NCI-H2171 (cell line): ENCODE results near the gene CNNM2.
A peak's percentile ranks its signal among the peaks of the same experiment; 100 is the strongest.
"Not testable (repeated sequence)": the region's sequence is repeated elsewhere in the genome, so short reads cannot be mapped to it uniquely, and the experiment has no call there.

ENCODE experiments used
- DNase-seq: peaks from one replicate; lab custom pipeline; 2025; lab: John Stamatoyannopoulos, UW

Gene CNNM2

DNA sequence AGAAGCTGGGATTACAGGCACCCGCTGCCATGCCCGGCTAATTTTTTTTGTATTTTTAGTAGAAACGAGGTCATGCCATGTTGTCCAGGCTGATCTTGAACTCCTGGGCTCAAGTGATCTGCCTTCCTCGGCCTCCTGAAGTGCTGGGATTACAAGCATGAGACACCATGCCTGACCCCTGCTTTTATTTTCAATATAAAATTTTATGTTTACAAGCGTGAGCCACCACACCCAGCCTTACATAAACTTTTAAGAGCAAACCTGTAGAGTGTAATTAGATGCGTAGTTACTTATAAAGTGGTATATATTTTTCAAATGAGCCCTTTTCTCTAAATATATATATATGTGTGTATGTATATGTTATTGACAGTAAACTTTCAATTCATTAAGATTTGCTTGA, 8.7 kb downstream of the CNNM2 start:
- no peak for DNase-seq

DNA sequence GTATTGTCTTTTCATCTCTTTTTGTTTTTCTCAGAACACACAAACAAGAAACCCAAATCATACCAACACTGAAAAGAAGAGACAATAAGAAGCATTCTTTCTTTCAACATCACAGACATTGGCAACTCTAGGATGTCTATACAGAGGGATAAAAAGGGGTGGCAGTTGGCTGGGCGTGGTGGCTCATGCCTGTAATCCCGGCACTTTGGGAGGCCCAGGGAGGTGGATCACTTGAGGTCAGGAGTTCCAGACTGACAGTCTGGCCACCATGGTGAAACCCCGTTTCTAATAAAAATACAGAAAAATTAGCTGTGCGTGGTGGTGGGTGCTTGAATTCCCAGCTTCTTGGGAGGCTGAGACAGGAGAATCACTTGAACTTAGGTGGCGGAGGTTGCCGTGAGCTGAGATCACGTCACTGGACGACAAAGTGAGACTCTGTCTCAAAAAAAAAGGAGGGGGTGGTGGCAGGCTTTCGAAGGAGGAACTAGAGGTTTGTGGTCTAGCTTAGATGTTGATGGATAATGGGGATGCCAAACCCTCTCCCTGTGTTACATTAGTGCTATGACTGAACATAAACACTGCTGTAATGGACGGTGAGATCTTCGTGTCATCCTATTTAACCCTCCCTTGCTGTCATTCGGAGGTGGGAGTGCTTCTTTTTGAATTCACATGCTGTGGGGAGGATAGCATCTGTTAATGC, 9.4 kb downstream of the CNNM2 start:
- no peak for DNase-seq

DNA sequence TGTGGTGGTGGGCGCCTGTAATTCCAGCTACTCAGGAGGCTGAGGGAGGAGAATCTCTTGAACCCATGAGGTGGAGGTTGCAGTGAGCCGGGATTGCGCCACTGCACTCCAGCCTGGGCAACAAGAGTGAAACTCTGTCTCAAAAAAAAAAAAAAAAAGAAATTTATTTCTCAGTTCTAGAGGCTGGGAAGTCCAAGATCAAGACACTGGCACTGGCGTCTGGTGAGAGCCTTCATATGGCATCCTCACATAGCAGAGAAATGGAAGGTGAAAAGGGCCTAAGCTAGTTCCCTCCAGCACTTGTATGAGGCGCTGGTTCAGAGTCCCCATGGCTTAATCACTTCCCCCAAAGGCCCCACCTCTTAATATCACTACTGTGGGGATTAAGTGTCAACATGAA, 10.3 kb downstream of the CNNM2 start:
- DNase-seq, result not testable (repeated sequence)

DNA sequence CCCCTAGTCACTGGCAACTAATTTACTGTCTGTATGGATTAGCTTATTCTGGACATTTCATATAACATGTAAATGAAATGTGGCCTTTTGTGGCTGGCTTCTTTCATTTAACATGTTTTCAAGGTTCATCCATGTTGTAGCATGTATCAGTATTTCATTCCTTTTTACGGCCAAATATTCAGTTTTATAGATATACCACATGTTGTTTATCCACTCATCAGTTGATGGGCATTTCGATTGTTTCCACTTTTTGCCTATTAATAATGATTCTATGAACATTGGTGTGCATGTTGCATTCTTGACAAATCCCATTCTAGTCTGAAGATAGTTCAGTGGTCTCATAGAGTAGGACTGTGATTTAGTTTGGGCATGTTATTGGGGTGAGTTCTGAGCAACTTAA, 12.6 kb downstream of the CNNM2 start:
- no peak for DNase-seq

DNA sequence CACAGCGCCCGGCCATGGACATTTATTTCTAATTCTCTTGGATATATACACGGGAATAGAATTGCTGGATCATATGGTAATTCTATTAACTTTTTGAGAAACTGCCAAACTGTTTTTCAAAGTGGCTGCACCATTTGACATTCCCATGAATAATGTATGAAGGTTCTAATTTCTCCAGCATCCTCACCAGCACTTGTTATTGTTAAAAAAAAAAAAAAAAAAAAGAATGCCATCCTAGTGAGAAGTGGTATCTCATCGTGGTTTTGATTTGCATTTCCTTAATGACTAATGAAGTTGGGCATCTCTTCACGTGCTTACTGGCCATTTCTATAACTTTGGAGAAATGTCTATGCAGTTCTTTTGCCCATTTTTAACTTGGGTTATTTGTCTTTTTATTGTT, 13.5 kb downstream of the CNNM2 start:
- DNase-seq, result no peak

DNA sequence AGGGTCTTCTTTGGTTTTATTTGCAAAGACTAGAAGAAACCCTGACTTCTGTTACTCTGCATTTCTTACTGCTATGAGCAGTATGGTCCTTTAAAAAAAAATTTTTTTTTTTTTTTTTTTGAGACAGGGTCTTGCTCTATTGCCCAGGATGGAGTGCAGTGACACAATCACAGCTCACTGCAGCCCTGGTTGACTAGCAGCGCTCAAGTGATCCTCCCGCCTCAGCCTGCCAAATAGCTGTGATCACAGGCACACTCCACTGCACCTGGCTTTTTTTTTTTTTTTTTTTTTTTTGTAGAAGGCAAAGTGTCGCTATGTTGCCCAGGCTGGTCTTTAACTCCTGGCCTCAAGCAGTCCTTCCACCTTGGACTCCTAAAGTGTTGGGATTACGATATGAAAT, 17.4 kb downstream of the CNNM2 start:
- peak; percentile 49 for DNase-seq

DNA sequence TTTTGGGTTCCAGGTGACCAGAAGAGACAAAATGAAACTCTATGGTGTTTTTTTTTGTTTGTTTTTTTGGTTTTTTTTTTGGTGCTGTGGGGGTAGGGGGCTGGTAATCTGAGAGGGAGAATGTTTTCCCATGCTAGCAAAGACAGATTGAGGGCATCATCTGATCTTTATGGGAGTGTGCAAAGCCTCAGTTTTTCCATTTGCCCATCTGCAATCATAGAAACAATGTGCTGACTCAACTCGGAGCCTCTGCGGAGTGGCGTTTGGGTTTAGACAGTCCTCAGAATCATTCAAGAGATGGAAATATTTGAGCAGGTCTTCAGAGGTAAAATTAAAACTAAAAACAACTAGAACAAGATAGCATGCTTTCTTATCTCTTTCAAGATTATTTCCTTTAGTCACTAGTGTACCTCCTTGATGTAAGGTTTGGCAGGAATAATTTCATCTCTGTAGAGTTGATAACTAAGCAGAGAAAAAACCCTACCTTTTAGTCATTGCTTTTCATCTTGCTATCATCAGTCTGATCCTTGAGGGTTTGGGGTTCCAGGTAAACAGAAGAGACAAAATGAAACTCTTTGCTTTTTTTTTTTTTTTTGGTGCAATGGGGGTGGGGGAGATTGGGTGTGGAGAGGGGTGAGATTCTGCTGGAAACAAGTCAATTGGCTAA, 18.0 kb downstream of the CNNM2 start:
- DNase-seq, result peak; percentile 25

DNA sequence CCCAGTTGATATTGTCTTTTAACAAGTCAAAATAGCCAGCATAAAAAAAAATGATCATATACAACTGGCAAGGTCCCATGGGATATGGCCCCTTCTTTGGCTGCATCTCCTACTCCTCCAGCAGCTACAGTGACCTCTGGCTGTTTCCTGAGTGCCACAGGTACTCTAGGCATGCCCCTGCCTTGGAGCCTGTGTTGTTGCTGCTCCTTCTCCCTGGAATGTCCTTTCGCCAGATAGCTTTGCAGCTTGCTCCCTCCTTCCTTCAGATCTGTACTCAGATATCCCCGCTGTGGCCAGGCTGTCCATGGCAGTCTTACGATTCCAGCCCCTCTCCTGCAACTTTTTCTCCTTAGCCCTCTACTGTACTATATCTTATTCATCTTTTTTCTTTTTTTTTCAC, 23.3 kb downstream of the CNNM2 start:
- DNase-seq, result no peak

DNA sequence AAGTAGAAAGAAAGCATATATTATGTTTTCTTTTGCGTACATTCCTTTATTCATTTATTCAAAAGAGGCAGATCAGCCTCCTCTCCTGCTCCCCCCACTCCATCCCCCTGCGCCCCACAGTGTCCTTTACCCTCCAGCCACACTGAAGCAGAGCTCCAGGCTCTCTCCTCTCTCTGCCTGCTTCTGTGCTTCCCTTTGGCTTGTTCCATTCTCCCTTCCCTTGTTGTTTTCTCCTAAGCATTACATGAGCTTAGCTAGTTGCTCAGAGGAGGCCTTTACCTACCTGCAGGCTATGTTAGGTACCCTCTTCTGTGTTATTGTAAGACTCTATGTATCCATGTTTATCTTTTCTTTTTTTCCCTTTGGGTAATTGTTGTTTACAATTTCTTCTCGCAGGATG, 27.4 kb downstream of the CNNM2 start:
- no peak for DNase-seq

DNA sequence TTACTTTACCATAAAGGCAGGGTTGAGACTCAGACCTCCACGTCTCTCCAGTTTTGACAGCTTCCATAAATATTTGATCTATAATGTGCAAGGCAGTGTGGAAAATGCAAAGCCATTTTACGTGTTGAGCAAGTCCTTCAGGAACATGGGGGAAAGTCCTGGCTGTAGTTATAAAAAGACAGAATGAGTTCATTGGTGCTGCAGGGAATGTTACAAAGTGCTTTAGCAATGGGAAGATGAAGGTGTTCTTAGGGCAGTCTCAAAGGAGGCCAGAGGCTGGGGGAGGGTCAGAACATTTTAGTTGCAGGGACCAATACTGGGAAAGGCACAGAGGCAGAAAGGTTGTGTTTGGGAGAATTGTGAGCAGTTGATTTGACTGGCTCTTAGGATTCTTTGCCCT, 27.9 kb downstream of the CNNM2 start:
- DNase-seq, result no peak

DNA sequence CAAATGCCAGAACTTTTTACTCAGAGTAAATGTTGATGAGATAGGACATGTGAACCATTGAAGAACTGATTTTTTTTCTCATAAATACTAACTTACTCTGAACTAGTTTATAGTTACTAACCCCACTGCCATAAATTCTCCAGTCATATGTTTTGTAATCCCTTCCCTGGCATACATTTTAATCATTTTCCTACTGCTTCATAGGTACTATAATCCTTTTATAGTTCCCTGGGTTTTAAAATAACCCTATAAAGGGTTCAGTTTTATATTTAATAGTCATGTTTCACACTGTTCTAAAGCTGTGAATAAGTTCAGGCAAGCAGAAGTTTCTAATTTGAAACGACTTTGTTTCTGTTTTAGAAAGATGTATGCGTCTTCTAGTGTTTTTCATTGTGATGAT, 28.9 kb downstream of the CNNM2 start:
- DNase-seq, result no peak

DNA sequence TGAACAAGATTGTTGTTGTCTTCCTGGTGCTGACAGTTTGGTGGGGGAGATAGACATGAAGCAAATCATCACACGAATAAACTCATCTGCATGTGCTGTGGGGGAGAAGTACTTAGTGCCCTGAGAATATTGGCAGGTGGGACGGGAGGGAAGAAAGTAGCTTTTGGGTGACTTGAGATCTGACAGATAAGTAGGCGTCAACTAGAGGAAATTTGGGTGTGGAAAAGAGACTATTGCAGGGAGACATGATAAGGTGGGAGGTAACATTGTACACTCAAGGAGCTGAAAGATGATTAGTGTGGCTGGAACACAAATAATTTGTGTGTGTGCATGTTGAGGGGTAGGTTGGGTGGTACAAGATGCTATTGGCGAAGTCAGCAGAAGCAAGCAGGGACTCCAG, 30.1 kb downstream of the CNNM2 start:
- no peak for DNase-seq

DNA sequence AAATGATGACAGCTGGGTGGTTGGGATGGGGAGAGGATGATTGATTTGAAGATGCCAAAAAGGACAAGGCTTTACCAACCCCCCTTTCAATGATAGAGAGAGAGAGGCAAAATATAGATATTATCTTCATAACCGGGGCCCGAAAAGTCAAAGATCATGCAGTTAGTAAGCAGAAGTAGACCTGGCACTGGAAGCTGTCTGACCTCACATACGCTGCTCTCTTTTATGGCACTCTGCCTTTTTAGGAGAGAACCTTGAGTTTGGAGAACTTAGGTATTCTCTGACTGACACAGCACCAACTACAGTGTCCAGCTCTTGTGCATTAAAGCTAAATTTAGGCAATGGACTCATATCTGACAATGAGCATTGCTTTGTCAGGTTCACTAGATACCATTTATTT, 30.7 kb downstream of the CNNM2 start:
- no peak for DNase-seq

DNA sequence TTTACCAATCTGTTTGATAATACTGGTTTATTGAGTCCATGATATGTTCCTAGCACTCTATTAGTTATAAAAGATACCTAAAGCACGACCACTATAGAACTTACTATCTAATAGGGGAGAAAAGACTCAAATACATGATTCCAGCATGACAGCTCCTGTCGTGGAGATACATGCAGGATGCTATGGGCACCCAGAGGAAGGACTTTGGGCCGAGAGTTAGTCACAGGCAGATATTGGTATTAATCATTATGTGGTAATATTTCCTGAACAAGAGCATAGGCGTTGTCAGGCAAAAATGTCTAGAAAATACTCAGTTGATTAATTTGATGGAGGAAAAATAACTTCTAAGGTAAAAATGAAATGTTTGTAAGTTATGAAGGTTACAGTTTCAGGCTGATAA, 31.8 kb downstream of the CNNM2 start:
- no peak for DNase-seq

DNA sequence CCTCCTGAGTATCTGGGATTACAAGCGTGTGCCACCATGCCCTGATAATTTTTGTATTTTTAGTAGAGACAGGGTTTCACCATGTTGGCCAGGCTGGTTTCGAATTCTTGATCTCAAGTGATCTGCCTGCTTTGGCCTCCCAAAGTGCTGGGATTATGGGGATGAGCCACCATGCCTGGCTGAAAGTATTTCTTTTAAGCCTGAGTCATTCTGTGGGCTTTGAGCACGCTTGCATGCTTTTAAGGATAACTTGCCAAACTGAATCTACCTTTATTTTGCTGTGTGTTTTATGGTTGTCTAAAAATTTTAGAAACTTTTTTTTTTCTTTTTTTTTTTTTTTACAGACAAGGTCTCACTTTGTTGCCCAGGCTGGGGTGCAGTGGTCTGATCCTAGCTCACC, 33.2 kb downstream of the CNNM2 start:
- no peak for DNase-seq

DNA sequence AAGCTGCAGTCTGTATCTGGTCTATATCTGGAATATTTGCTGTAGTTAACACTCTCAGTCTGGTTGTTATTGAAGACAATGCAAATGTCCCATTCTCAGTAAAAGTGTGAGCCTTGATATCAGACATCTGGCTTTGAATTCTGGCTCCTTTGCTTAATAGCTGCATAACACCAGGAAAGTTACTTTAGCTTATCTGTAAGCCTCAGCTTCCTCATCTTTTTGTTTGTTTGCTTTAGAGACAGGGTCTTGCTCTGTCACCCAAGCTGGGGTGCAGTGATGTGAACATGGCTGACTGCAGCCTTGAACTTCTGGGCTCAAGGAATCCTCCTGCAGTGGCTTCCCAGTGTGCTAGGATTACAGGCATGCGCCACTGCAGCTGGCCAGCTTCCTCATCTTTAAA, 41.3 kb downstream of the CNNM2 start:
- DNase-seq, result no peak

DNA sequence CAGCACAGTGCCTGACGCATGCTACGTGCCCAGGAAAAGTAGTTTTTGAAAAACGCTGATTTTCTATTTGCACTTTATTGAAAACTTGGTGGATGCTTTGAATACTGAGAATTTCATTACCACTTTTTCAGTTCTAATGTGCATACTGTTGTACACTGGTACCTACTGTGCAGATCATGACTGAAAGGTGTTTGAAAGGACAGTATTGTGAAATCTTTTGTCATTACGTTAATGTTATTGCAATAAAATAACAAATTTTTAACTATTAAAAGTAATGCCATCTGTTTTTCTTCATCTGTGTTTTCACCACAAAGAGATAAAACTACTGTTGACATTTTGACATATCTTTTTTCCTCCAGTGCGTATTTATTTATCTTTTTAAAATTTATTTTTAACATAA, 42.1 kb downstream of the CNNM2 start:
- DNase-seq, result no peak

DNA sequence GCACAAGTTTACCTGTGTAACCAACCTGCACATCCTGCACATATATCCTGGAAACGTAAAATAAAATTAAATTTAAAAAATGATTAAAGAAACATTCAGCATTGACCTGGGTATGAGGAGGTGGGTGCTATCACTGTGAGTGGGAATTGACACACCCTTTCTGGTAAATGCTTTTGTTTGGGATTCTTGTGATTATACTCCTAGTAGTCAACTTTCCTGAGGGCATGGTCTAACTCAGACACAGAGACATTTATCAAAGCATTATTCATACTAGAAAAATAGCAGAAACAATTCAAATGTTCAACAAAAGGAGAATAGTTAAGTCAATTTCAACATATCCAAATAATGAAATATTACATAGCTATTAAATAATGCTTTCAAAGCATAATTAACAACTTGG, 44.2 kb downstream of the CNNM2 start:
- no peak for DNase-seq

DNA sequence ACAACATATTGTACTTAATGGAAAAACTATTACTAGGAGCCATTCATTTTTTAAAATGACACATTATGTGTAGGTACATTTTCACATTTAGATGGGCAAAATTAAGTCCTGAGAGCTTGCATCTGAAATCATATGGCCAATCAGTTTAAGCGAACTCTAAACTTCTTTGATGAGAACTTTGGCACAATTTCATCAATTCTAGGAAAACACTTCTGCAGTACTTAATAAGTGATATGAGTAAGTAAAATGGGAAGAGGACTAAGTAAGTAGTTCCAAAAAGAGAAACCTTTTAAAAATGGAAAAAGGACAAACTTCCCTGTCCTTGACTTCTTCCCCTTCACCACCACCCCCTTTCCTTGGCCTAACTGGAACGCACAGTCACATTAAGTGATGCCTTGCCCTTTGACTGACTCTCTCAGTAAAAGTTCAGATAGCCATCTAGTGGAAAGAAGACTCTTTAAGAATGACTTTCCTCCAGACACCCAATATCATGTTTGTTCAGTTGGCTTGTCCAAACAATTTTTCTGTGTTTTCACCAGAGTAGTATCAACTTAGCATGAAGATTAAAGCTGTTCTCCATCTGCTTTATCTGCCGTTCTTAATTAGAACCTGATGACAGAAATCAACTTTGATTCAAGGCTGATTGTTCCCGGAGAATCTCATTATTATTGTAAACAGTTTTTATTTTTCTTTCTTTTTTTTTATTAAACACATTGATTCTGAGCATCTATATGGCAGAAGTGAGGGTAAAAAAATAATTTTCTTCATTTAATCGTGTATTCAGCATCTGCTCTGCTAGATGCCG, 45.1 kb downstream of the CNNM2 start:
- no peak for DNase-seq

DNA sequence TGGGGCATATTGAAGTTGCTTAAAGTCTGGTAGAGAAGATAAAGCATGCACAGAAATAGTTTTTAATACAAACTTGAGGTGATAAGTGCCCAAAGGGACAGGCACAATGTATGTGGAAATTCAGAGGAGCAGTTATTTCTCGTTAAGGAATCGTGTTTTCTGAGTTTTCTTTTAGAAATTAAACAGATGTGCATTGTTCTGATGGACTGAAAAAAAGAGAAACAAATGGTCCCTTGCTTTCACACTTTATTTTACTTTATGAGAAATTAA, 45.6 kb downstream of the CNNM2 start:
- no peak for DNase-seq

DNA sequence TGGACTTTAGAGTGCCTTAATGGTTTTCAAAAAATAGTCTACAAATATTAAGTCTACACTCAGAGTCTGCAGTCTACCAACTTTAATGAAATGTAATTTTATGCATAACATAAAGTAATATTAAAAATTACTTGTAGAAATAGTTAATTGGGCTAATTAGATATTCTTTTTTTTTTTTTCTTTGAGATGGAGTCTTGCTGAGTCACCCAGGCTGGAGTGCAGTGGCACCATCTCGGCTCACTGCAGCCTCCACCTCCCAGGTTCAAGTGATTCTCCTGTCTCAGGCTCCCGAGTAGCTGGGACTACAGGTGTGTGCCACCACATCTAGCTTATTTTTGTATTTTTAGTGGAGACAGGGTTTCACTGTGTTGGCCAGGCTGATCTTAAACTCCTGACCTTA, 46.0 kb downstream of the CNNM2 start:
- not testable (repeated sequence) for DNase-seq

DNA sequence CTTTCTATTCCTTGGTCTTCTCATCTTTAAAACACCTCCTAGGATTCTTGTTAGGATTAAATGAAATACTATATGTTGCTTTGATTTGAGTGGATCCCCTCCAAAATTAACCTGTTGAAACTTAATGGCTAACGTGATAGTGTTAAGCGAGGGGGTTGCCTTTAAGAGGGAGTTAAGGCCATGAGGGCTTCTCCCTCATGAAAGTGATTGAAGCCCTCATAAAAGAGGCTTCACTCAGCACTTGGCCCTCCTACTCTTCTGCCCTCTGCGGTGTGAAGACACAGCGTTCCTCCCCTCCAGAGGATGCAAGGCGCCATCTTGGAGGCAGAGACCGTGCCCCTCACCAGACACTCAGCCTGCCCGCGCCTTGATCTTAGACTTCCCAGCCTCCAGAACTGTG, 46.6 kb downstream of the CNNM2 start:
- DNase-seq, result no peak

DNA sequence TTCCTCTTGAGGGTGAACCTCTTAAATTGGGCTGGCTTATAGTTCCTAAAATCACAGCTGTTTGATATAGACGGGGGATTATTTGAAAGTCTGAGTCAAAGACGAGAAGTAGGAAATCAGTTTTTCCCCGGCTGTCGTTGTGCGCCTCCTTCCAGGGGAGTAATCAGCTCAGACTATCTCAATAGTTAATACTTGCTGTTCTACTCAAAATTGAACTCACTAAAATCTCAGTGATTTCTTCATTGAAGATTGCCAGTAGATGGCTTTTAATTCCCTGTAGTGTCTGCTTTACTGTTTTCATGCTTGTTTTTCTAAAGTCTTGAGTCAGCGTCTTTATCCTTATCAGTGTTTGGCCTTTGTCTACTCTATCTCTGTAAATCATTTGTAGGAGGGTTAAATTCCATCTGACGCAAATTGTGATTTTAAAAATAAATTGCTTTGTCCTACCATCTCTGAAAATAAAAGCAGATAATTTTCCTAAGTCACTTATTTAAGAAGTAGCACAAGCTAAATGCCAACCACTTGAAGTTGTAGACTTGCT, 47.3 kb downstream of the CNNM2 start:
- DNase-seq, result no peak
